ENCODE measurements around the gene KCNJ6. TPM values are rescaled to one million over a fixed set of nuclear protein-coding genes. Genes with fewer than 3 reads are reported as not detected.

Gene KCNJ6
- total and polyA plus RNA-seq, 7 experiments from 2014 or later: 0.01 TPM; not detected in 6

DNA sequence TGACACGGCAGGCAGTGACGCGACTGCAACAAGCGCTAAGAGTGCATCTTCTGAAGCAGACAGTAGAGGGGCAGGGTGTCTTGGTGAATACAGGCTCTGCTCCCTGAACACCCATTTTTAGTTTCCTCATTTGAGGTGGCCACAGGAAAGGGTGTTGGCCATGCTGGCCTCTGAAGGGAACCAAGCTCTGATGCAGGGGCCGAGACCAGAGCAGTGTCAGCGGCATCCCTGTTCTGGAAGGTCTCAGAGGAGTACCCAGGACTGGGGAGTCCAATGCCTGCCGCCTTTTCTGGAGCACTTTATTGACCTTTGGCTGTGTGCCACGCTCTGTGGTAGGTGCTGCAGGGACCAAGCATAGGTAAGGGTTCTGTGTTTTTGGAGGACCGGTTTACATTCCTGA lies 100.4 kb downstream of the KCNJ6 start:
- CTCF ChIA-PET: no interaction called here
- H3K36me3 Mint-ChIP-seq: peaks cover 0 to 3% (median 0%) of the 10 kb centered on the region in 5 donors
- DNase-seq (no peak), ATAC-seq (peak; percentile 86)
- peaks cover 0 to 20% (median 9%) of the 10 kb centered on the region in 11 donors for H3K9me3 Mint-ChIP-seq
- Histone ChIP-seq H3K27ac (ENCODE audit: low read depth, low read length) (no peak overlapping the region), H3K27me3 (ENCODE audit: control insufficient read depth in 2 of 2, insufficient read depth in 2 of 2, low read length in 2 of 2) (no peaks in the 10 kb centered on the region), H3K36me3 (ENCODE audit: control insufficient read depth in 2 of 3, insufficient read depth in 3 of 3, low read length in 3 of 3) (no peaks in the 10 kb centered on the region), H3K4me3 (ENCODE audit: low read length) (no peak overlapping the region), H3K4me1 (ENCODE audit: control insufficient read depth in 2 of 2, insufficient read depth in 2 of 2, low read length in 2 of 2) (no peaks in the 10 kb centered on the region), H3K9me3 (ENCODE audit: control insufficient read depth in 2 of 3, low read length in 3 of 3) (no peaks in the 10 kb centered on the region)
- no peak overlapping the region for H3K4me3 Mint-ChIP-seq
- POLR2A ChIA-PET: no interaction called here
- intact Hi-C loops (cut with micrococcal nuclease): no loop called here
- H3K27ac Mint-ChIP-seq: no peak overlapping the region
- peaks cover 4 to 26% (median 14%) of the 10 kb centered on the region in 5 donors for H3K27me3 Mint-ChIP-seq
- no peaks in the 10 kb centered on the region for H3K4me1 Mint-ChIP-seq

DNA sequence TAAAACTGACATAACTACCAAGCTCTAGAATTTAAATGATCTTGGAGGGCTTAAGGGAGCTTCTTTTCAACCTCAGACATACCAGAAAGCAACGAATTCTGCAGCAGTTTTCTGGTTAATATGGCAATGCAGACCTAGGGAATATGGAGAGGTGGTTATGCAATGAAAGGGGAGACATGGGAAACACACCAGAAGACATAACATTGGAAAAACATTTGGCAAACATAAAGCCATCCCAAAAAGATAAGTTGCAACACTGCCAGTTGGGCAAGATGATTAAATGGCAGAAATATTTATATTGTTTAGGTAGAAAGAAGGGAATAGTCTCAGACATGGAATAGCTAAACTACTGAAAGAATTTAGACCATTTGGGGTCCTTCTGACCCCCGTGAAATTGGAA lies 104.5 kb downstream of the KCNJ6 start:
- H3K36me3 ChIP-seq (ENCODE audit: control insufficient read depth in 2 of 3, insufficient read depth in 3 of 3, low read length in 3 of 3): no peaks in the 10 kb centered on the region
- H3K9me3 ChIP-seq (ENCODE audit: control insufficient read depth in 2 of 3, low read length in 3 of 3): no peaks in the 10 kb centered on the region
- Mint-ChIP-seq H3K27me3 (peaks cover 0 to 36% (median 30%) of the 10 kb centered on the region in 5 donors), H3K36me3 (peaks cover 0 to 3% (median 0%) of the 10 kb centered on the region in 5 donors), H3K4me3 (no peak overlapping the region), H3K9me3 (peaks cover 0 to 20% (median 9%) of the 10 kb centered on the region in 11 donors), H3K27ac (no peak overlapping the region), H3K4me1 (no peaks in the 10 kb centered on the region)
- no peaks in the 10 kb centered on the region for H3K4me1 ChIP-seq (ENCODE audit: control insufficient read depth in 2 of 2, insufficient read depth in 2 of 2, low read length in 2 of 2)
- ChIA-PET CTCF (no interaction called here), POLR2A (no interaction called here)
- H3K4me3 ChIP-seq (ENCODE audit: low read length): no peak overlapping the region
- ATAC-seq (no peak), DNase-seq (no peak)
- no peaks in the 10 kb centered on the region for H3K27me3 ChIP-seq (ENCODE audit: control insufficient read depth in 2 of 2, insufficient read depth in 2 of 2, low read length in 2 of 2)
- intact Hi-C loops (cut with micrococcal nuclease): no loop called here
- no peak overlapping the region for H3K27ac ChIP-seq (ENCODE audit: low read depth, low read length)

DNA sequence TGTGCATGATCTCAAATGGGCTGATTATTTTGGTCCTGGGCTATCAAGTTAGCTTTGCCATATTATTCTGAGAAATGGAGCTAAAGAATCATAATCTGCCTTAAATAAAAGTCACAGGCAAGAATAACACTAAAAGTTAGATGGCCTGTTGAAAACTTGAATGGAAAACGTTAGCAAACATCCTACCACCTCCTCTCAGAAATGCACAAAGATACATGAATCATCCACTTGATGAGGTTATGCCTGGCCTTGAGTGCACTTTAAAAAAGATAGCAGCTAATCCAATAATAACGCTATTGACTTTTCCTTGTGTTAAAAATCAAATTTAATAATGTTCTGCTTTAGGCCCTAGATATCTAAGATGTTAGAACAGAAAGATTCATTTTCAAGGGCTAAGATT lies 108.0 kb downstream of the KCNJ6 start:
- peaks cover 0 to 42% (median 30%) of the 10 kb centered on the region in 5 donors for H3K27me3 Mint-ChIP-seq

DNA sequence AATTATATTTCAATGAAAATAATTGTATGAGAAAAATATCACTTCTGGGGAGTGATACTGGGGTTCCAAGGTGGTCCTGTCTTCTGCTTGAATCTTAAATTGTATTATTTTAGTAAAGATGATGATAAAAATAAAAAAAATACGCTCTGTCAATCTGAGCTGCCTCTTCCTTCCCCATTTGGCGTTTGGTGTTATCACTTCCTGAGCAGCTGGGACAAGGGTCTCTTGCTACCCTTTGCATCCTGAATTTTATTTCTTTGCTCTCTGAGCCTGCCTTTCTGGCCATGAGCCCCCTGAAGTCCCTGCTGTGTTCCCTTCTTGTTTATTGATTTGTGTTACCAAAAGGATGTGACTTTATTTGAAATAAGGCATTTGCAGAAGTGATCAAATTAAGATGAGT lies 111.0 kb downstream of the KCNJ6 start:
- Histone ChIP-seq H3K9me3 (ENCODE audit: control insufficient read depth in 2 of 3, low read length in 3 of 3) (no peaks in the 10 kb centered on the region), H3K4me3 (ENCODE audit: low read length) (no peak overlapping the region), H3K27ac (ENCODE audit: low read depth, low read length) (no peak overlapping the region), H3K27me3 (ENCODE audit: control insufficient read depth in 2 of 2, insufficient read depth in 2 of 2, low read length in 2 of 2) (no peaks in the 10 kb centered on the region), H3K36me3 (ENCODE audit: control insufficient read depth in 2 of 3, insufficient read depth in 3 of 3, low read length in 3 of 3) (no peaks in the 10 kb centered on the region), H3K4me1 (ENCODE audit: control insufficient read depth in 2 of 2, insufficient read depth in 2 of 2, low read length in 2 of 2) (no peaks in the 10 kb centered on the region)
- peaks cover 0 to 3% (median 0%) of the 10 kb centered on the region in 5 donors for H3K36me3 Mint-ChIP-seq
- ChIA-PET CTCF (no interaction called here), POLR2A (no interaction called here)
- H3K4me3 Mint-ChIP-seq: no peak overlapping the region
- H3K4me1 Mint-ChIP-seq: peaks cover 0 to 2% (median 0%) of the 10 kb centered on the region in 7 donors
- H3K27me3 Mint-ChIP-seq: peaks cover 2 to 46% (median 25%) of the 10 kb centered on the region in 5 donors
- intact Hi-C loops (cut with micrococcal nuclease): no loop called here
- ATAC-seq: no peak
- peaks cover 0 to 22% (median 2%) of the 10 kb centered on the region in 11 donors for H3K9me3 Mint-ChIP-seq
- H3K27ac Mint-ChIP-seq: no peak overlapping the region
- DNase-seq: no peak

More for the DNA sequence above, 108.0 kb downstream of the KCNJ6 start:
- Mint-ChIP-seq H3K4me1 (no peaks in the 10 kb centered on the region), H3K4me3 (no peak overlapping the region), H3K9me3 (peaks cover 0 to 33% (median 14%) of the 10 kb centered on the region in 11 donors), H3K27ac (no peak overlapping the region), H3K36me3 (peaks cover 0 to 3% (median 3%) of the 10 kb centered on the region in 5 donors)
- H3K36me3 ChIP-seq (ENCODE audit: control insufficient read depth in 2 of 3, insufficient read depth in 3 of 3, low read length in 3 of 3): no peaks in the 10 kb centered on the region
- no peaks in the 10 kb centered on the region for H3K9me3 ChIP-seq (ENCODE audit: control insufficient read depth in 2 of 3, low read length in 3 of 3)
- H3K27ac ChIP-seq (ENCODE audit: low read depth, low read length): no peak overlapping the region
- CTCF ChIA-PET: no interaction called here
- ATAC-seq (no peak), DNase-seq (no peak)
- intact Hi-C loops (cut with micrococcal nuclease): no loop called here
- no peak overlapping the region for H3K4me3 ChIP-seq (ENCODE audit: low read length)
- POLR2A ChIA-PET: no interaction called here
- H3K4me1 ChIP-seq (ENCODE audit: control insufficient read depth in 2 of 2, insufficient read depth in 2 of 2, low read length in 2 of 2): no peaks in the 10 kb centered on the region
- no peaks in the 10 kb centered on the region for H3K27me3 ChIP-seq (ENCODE audit: control insufficient read depth in 2 of 2, insufficient read depth in 2 of 2, low read length in 2 of 2)

- POLR2A ChIA-PET: no interaction called here
- Histone ChIP-seq H3K9me3 (ENCODE audit: control insufficient read depth in 2 of 3, low read length in 3 of 3) (no peaks in the 10 kb centered on the region), H3K27me3 (ENCODE audit: control insufficient read depth in 2 of 2, insufficient read depth in 2 of 2, low read length in 2 of 2) (no peaks in the 10 kb centered on the region), H3K4me3 (ENCODE audit: low read length) (no peak overlapping the region), H3K27ac (ENCODE audit: low read depth, low read length) (no peak overlapping the region), H3K36me3 (ENCODE audit: control insufficient read depth in 2 of 3, insufficient read depth in 3 of 3, low read length in 3 of 3) (no peaks in the 10 kb centered on the region), H3K4me1 (ENCODE audit: control insufficient read depth in 2 of 2, insufficient read depth in 2 of 2, low read length in 2 of 2) (no peaks in the 10 kb centered on the region)
- Mint-ChIP-seq H3K4me1 (peaks cover 0 to 2% (median 0%) of the 10 kb centered on the region in 7 donors), H3K9me3 (peaks cover 0 to 22% (median 2%) of the 10 kb centered on the region in 11 donors), H3K27me3 (peaks cover 5 to 42% (median 19%) of the 10 kb centered on the region in 5 donors), H3K36me3 (peaks cover 0 to 3% (median 0%) of the 10 kb centered on the region in 5 donors), H3K4me3 (no peak overlapping the region), H3K27ac (no peak overlapping the region)
- intact Hi-C loops (cut with micrococcal nuclease): no loop called here
- CTCF ChIA-PET: no interaction called here
- ATAC-seq (no peak), DNase-seq (no peak)
Observed at GRCh38 chr21:37804001-37804400, 112.3 kb downstream of the KCNJ6 start.

DNA sequence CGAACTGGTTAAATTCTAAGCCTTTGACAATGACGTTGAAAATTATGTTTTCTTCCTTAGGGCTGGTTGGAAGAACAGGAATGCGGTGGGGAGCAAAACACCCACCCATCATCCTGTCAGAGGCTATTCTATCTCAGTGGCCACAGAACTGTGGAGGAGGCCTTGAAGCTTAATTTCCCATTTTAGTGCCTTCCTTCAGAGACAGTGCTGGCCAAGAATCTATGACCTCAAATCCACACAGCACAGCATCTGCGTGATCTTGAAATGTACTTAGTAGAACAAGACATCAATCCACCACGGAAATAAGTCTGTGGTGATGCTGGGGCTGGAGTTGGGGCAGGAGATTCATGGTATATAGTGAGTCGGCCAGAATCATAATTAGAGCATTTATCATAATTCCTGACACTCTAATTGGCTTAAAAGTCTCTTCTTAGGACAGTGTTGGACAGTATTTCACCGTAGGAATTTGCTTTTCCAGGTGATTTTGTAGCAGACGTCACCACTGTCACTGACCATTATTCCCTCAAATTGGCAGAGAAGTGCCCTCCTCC lies 113.1 kb downstream of the KCNJ6 start:
- Mint-ChIP-seq H3K9me3 (peaks cover 0 to 22% (median 2%) of the 10 kb centered on the region in 11 donors), H3K4me3 (no peak overlapping the region), H3K27ac (no peak overlapping the region), H3K27me3 (peaks cover 6 to 43% (median 19%) of the 10 kb centered on the region in 5 donors), H3K4me1 (peaks cover 0 to 2% (median 0%) of the 10 kb centered on the region in 7 donors), H3K36me3 (peaks cover 0 to 3% (median 0%) of the 10 kb centered on the region in 5 donors)
- ChIA-PET CTCF (no interaction called here), POLR2A (no interaction called here)
- DNase-seq: no peak
- Histone ChIP-seq H3K9me3 (ENCODE audit: control insufficient read depth in 2 of 3, low read length in 3 of 3) (no peaks in the 10 kb centered on the region), H3K36me3 (ENCODE audit: control insufficient read depth in 2 of 3, insufficient read depth in 3 of 3, low read length in 3 of 3) (no peaks in the 10 kb centered on the region), H3K4me1 (ENCODE audit: control insufficient read depth in 2 of 2, insufficient read depth in 2 of 2, low read length in 2 of 2) (no peaks in the 10 kb centered on the region), H3K27me3 (ENCODE audit: control insufficient read depth in 2 of 2, insufficient read depth in 2 of 2, low read length in 2 of 2) (no peaks in the 10 kb centered on the region), H3K4me3 (ENCODE audit: low read length) (no peak overlapping the region), H3K27ac (ENCODE audit: low read depth, low read length) (no peak overlapping the region)
- intact Hi-C loops (cut with micrococcal nuclease): no loop called here
- no peak for ATAC-seq

- POLR2A ChIA-PET: no interaction called here
- intact Hi-C loops (cut with micrococcal nuclease): no loop called here
- Histone ChIP-seq H3K4me3 (ENCODE audit: low read length) (no peak overlapping the region), H3K27ac (ENCODE audit: low read depth, low read length) (no peak overlapping the region), H3K36me3 (ENCODE audit: control insufficient read depth in 2 of 3, insufficient read depth in 3 of 3, low read length in 3 of 3) (no peaks in the 10 kb centered on the region), H3K4me1 (ENCODE audit: control insufficient read depth in 2 of 2, insufficient read depth in 2 of 2, low read length in 2 of 2) (no peaks in the 10 kb centered on the region), H3K9me3 (ENCODE audit: control insufficient read depth in 2 of 3, low read length in 3 of 3) (no peaks in the 10 kb centered on the region), H3K27me3 (ENCODE audit: control insufficient read depth in 2 of 2, insufficient read depth in 2 of 2, low read length in 2 of 2) (no peaks in the 10 kb centered on the region)
- ATAC-seq (no peak), DNase-seq (no peak)
- H3K4me1 Mint-ChIP-seq: peaks cover 0 to 2% (median 0%) of the 10 kb centered on the region in 7 donors
- CTCF ChIA-PET: no interaction called here
- H3K27ac Mint-ChIP-seq: no peak overlapping the region
- peaks cover 0 to 3% (median 0%) of the 10 kb centered on the region in 5 donors for H3K36me3 Mint-ChIP-seq
- peaks cover 6 to 40% (median 16%) of the 10 kb centered on the region in 5 donors for H3K27me3 Mint-ChIP-seq
- H3K9me3 Mint-ChIP-seq: peaks cover 0 to 20% (median 2%) of the 10 kb centered on the region in 11 donors
- H3K4me3 Mint-ChIP-seq: no peak overlapping the region
Observed at GRCh38 chr21:37800456-37801061, 115.7 kb downstream of the KCNJ6 start.
